ENCODE measurements around the gene LCE2B.

The LCE2B gene

GRCh38 chr1:152735648-152736047, 49.7 kb downstream of the LCE2B start:
- ATAC-seq (no peak), DNase-seq (no peak)
